ENCODE data around the gene GTPBP1. TPM values are rescaled to one million over a fixed set of nuclear protein-coding genes. Genes with fewer than 3 reads are reported as not detected.
A peak's percentile ranks its signal among the peaks of the same experiment; 100 is the strongest.

Gene GTPBP1
- polyA plus RNA-seq, 1 of the 3 experiments (the other 2 are of a cell fraction), result 15.2 TPM

- no peaks in the 10 kb centered on the region for H3K9me2 ChIP-seq
- peak; percentile 45 for DNase-seq
- no peaks in the 10 kb centered on the region for H3K27me3 ChIP-seq (ENCODE audit: insufficient read depth)
- H3K9me3 ChIP-seq, result no peaks in the 10 kb centered on the region
- 21% methylated on average over 6 of the region's 6 CpGs for WGBS (ENCODE audit: low lambda C conversion rate)
- peaks cover 21% of the 10 kb centered on the region; the same call in 1 of the 2 replicates for H3K79me2 ChIP-seq (ENCODE audit: insufficient read depth)
- H3K36me3 ChIP-seq (replicated peaks in 1 of 2; ENCODE audit: control insufficient read depth in 1 of 2, insufficient read depth in 2 of 2, low read length in 1 of 2), result peaks cover 0 to 9% of the 10 kb centered on the region in 2 experiments
- no peak overlapping the region for H2AFZ ChIP-seq (ENCODE audit: low read depth)
- H3K9ac ChIP-seq, result no peak overlapping the region
- H3K27ac ChIP-seq (ENCODE audit: low read depth in 2 of 2, low read length in 1 of 2), result peak overlapping the region in 1 of 2 experiments; percentile 64; a peak in 2 of 4 replicates
- H3F3A ChIP-seq (replicated peaks; ENCODE audit: insufficient read depth), result peaks cover 6% of the 10 kb centered on the region
- TF ChIP-seq RCOR1 (IDR thresholded peaks at IDR 0.05; ENCODE audit: low read length) (no peak), CTCF (IDR thresholded peaks at IDR 0.05) (peak; percentile 46), FOSL2 (IDR thresholded peaks at IDR 0.05; ENCODE audit: borderline replicate concordance, low read depth) (peak; percentile 62), JUND (IDR thresholded peaks at IDR 0.05) (0 out of 2 replicates have a peak, but pooled peaks have one; percentile 17)
- no peaks in the 10 kb centered on the region for H4K20me1 ChIP-seq (ENCODE audit: insufficient read depth)
- H3K4me1 ChIP-seq (ENCODE audit: control insufficient read depth in 1 of 2, insufficient read depth in 2 of 2, low read depth in 1 of 2, low read length in 1 of 2), result no peaks in the 10 kb centered on the region; a peak in 1 of 4 replicates
- POLR2A ChIA-PET, result no interaction called here
- H3K4me2 ChIP-seq, result 0 out of 2 replicates have a peak overlapping the region, but pooled peaks have one; percentile 33
- CTCF ChIA-PET, result interaction anchor here (1.3 to 4.7 kb wide), 2 partner anchors 14 to 48 kb away, joined by 3 to 15 read pairs; no protein-coding TSS in a partner anchor
- no peak overlapping the region for H3K4me3 ChIP-seq (ENCODE audit: low read depth in 2 of 2, low read length in 1 of 2)
These were observed 12.7 kb downstream of the GTPBP1 start for GRCh38 chr22:38718414-38718813.

GRCh38 chr22:38719196-38719595 lies 13.5 kb downstream of the GTPBP1 start:
- H3F3A ChIP-seq (replicated peaks; ENCODE audit: insufficient read depth), result peaks cover 6% of the 10 kb centered on the region
- CTCF ChIA-PET, result interaction anchor here (4.7 kb wide), 1 partner anchor 14 kb away, joined by 15 read pairs; no protein-coding TSS in a partner anchor
- 88% methylated on average over 5 of the region's 6 CpGs for WGBS (ENCODE audit: low lambda C conversion rate)
- no peaks in the 10 kb centered on the region for H3K9me2 ChIP-seq
- no peak for DNase-seq
- TF ChIP-seq ZBTB33 (IDR thresholded peaks at IDR 0.05; ENCODE audit: borderline replicate concordance, low read depth) (no peak), SIN3A (IDR thresholded peaks at IDR 0.05; ENCODE audit: borderline replicate concordance, low read depth, low read length) (no peak), FOXJ3 (CRISPR knock-in tag; IDR thresholded peaks at IDR 0.05) (no peak), NFIC (IDR thresholded peaks at IDR 0.05; ENCODE audit: borderline replicate concordance) (no peak), GATA2 (CRISPR knock-in tag; IDR thresholded peaks at IDR 0.05) (no peak), RFX5 (IDR thresholded peaks at IDR 0.05; ENCODE audit: low read length) (no peak), EP300 (IDR thresholded peaks at IDR 0.05; ENCODE audit: borderline replicate concordance in 1 of 2, low read depth in 1 of 2, low read length in 1 of 2) (no peak), SMC3 (IDR thresholded peaks at IDR 0.05; ENCODE audit: low read depth, low read length) (no peak), RXRA (IDR thresholded peaks at IDR 0.05; ENCODE audit: borderline replicate concordance, low read depth) (no peak), CTCF (IDR thresholded peaks at IDR 0.05) (no peak), USF2 (IDR thresholded peaks at IDR 0.05; ENCODE audit: borderline replicate concordance, low read depth, low read length) (no peak), JUND (IDR thresholded peaks at IDR 0.05) (no peak), EZH2phosphoT487 (IDR thresholded peaks at IDR 0.05; ENCODE audit: borderline replicate concordance, low read depth) (no peak), NRF1 (IDR thresholded peaks at IDR 0.05; ENCODE audit: low read depth, low read length) (no peak), YY1 (IDR thresholded peaks at IDR 0.05; ENCODE audit: low read depth) (no peak), TCF12 (IDR thresholded peaks at IDR 0.05) (no peak), TEAD4 (IDR thresholded peaks at IDR 0.05; ENCODE audit: borderline replicate concordance, insufficient read depth) (no peak), RCOR1 (IDR thresholded peaks at IDR 0.05; ENCODE audit: low read length) (no peak), FOSL2 (IDR thresholded peaks at IDR 0.05; ENCODE audit: borderline replicate concordance, low read depth) (no peak)
- no peak overlapping the region for H2AFZ ChIP-seq (ENCODE audit: low read depth)
- peaks cover 0 to 11% of the 10 kb centered on the region in 2 experiments for H3K36me3 ChIP-seq (replicated peaks in 1 of 2; ENCODE audit: control insufficient read depth in 1 of 2, insufficient read depth in 2 of 2, low read length in 1 of 2)
- no peak overlapping the region for H3K4me2 ChIP-seq
- H3K9ac ChIP-seq, result no peak overlapping the region
- POLR2A ChIA-PET, result no interaction called here
- no peaks in the 10 kb centered on the region for H3K9me3 ChIP-seq
- H4K20me1 ChIP-seq (ENCODE audit: insufficient read depth), result no peaks in the 10 kb centered on the region
- H3K27me3 ChIP-seq (ENCODE audit: insufficient read depth), result no peaks in the 10 kb centered on the region
- H3K79me2 ChIP-seq (ENCODE audit: insufficient read depth), result peaks cover 13% of the 10 kb centered on the region; the same call in 1 of the 2 replicates
- no peak overlapping the region for H3K4me3 ChIP-seq (ENCODE audit: low read depth in 2 of 2, low read length in 1 of 2)
- no peaks in the 10 kb centered on the region; a peak in 1 of 4 replicates for H3K4me1 ChIP-seq (ENCODE audit: control insufficient read depth in 1 of 2, insufficient read depth in 2 of 2, low read depth in 1 of 2, low read length in 1 of 2)
- H3K27ac ChIP-seq (ENCODE audit: low read depth in 2 of 2, low read length in 1 of 2), result peak overlapping the region in 1 of 2 experiments; percentile 64; a peak in 1 of 4 replicates
